ENCODE data around the gene KLK11.

The KLK11 gene, protein sequence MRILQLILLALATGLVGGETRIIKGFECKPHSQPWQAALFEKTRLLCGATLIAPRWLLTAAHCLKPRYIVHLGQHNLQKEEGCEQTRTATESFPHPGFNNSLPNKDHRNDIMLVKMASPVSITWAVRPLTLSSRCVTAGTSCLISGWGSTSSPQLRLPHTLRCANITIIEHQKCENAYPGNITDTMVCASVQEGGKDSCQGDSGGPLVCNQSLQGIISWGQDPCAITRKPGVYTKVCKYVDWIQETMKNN

DNA sequence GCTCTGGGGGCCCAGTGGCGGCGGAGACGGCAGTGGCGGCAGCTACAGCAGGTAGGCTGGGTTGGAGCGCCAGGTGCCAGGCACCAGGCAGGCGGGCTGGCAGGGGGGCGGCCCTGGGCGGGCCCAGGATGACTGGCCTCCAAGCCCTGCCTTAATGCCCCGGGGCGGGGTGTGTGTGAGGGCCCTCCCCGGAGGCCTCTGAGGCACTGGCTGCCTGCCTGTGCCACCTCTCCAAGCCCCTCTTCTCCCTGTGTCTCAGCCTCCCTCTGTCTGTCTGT is at the start of gene KLK11:
Gene KLK11 (minus strand): TSS at position 63 of the 278 bp plus-strand sequence. CDS start 985 bp downstream, outside the sequence.
- DNase-seq (ENCODE audit: low read depth): no peak

DNA sequence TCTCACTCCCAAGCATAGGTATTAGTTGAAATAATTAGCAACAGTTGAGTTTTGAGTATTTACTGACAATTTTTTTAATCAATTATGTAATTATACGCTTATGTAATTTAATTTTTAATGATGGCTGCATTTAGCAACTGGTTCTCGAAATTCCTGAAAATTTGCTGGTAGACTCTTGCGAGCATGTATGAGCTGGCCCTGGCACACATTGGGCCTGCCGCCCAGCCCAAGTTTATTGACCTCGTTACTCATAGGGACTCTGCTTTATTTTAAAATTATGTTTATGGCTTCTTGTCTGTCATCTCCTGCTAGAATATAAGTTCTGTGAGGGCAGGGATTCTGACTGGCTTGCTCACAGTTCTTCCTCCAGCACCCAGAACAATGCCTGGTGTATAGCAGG is 49.6 kb upstream of the KLK11 start:
- no peak for DNase-seq (ENCODE audit: low read depth)

DNA sequence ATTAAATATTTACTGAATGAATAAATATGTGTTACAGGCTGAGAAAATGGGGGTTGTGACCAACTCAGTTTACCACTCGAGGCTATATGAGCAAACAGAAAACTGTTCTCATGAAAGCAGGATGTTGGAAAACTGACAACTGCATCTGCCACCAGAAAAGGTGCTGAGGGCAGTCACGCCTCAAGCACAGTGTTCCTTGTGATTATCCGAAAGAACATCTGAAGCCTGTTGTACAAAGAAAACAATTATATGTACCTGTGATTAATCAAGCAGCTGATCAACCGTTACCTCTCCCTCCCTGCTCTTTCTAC is 44.6 kb upstream of the KLK11 start:
- DNase-seq (ENCODE audit: low read depth): no peak

DNA sequence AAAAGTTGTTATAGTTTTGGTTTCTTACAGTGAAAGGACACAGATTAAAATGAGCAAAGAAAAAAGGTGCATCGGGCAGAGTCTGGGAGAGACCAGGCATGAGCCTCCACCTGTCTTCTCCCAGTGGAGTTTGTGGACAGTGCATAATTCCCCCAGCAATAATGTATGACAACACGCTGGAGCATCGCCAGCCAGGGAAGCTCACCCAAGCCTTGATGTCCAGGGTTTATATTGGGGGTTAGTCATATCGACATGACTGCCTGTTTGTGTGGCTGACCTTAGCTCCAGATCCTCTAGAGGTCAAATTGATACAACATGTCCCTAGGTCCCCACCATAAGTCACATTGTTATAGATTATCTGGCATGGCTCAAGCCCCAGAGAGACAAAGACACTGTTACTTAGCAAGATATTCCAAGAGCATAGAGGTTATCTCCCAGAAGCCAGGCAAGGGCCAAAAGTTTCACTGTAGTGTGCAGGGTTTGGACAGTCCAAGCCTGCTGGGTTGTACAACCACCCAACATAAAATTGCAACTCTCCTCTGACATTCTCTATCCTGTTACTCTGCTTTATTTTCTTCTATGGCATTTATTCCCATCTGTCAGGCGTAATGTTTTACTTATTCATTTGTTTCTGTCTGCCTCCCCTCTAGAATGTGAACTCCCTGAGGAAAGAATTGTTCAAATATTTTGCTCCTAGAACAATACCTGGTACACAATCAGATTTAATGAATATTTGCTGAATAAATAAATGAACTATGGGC is 44.1 kb upstream of the KLK11 start:
- no peak for DNase-seq (ENCODE audit: low read depth)

DNA sequence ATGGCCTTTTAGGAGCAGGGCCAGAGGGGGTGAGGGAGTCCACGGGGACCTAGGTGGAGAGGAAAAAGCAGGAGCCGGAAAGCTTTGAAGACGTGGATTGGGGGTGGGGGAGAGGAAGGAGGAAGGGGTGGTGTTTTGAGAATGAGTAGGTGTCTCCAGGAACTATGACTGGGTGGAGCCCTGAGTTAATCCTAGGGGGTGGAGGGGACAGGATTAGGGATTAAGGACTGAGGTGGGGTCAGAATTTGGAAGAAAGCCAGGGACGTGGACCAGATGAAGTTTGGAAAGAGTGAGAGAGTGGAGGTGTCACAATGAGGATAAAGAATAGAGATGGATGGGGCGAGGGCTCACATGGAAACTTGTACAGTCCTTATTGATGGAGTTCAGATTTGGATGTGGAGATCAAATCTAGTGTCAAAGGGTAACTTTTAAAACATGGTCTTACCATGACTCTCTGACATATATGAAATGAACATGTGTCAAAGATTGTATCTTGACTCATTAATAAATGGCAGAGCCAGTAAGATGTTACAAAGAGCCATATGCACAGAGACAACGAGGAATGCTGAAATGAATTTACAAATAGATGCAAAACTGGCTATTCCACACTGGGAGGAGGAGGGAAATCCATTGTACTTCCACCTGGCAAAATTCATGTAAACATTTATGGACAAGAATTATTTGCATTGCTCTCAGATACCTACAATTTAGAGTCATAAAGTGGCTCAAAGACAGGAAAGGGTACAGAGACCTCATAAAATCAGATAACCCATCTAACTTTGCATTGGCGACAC is 40.2 kb upstream of the KLK11 start:
- no peak for DNase-seq (ENCODE audit: low read depth)

DNA sequence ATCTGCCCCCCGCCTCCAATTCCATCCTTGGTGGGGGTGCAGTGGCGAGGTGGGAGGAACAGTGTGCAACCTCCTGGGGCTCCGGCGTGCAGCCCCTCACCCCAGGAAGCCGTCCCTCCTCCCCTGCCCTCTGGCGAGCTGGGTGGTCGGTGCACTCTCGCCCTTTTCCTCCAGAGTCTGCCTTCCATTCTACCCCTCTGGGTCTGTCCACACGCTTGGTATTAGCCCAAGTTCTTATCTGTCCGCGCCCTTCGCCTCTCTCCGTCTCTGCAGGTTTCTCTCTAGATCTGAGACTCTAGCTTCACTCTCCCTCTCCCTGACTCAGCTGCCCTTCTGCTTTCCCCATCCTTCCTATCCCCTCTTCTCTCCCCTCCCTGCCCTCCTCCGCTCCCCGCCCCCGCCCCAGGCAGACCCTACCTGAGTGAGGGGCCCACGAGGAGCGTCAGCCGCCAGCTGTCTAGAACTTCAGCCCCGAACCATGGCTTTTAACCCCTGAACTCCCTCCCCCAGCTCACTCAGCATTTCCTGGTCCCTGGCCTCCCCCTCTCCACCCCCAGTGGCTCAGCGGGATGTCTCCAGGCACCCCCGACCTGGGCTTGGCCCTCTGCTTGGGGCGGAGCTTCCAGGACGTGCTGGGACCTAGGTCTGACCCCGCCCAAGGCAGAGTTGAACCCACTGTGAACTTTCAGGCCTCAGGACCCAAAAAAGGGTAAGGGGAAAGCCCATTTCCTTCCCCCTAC is 39.0 kb upstream of the KLK11 start:
- DNase-seq (ENCODE audit: low read depth): no peak

DNA sequence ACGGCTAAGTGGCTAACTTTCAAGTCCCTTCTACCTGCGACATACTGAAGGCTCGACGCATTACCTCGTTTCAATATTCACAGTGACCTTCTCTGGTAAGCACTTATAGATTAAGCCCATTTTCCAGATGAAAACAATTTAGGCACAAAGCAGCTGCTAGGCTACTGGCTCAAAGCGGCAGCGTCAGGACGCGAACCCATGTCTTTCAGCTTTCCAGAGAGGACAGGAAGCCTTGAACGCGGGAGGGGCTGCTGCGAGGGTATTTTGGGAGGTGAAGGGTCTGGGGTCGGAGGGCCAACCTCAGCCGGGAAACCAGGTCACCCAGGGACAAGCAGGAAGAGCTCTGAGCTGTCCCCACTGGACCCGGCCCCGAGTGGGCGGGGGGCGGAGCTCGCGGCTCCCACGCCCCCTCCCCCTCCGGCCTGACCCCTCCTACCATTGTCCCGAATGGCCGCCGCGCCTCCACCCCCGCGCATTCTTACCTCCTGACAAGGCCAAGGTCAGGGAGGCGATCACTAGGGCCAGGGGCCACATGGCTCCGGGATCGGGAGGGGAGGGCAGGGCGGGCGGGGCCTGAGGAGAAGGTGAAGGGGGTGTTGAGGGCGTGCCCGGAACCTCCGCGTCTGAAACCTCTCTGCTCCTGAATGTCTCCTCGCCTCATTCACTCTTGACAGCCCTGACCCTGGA is 38.3 kb upstream of the KLK11 start, which contains the start of gene KLK13:
Gene KLK13 (minus strand): TSS at position 559 of the 687 bp plus-strand sequence. CDS start 25 bp downstream, at position 534.
- DNase-seq (ENCODE audit: low read depth): no peak

DNA sequence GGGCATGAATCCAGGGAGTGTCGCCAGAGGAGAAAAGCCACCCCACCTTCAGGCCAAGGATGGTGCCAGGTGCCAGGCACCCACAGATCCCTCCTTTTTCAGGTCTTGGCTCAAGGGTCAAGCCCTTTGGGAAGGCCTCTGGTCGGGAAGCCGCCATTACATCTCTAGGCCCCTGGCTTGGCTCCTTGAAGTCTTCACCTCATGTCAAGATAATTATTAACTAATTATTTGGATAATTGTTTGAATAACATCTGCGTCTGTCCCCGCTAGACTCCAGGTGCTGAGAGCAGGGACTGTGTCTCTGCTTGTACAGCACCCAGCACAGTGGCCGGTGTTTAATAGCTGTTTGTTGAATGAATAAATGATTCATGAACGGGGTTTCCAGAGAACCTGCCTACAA is 37.2 kb upstream of the KLK11 start:
- DNase-seq (ENCODE audit: low read depth): no peak

DNA sequence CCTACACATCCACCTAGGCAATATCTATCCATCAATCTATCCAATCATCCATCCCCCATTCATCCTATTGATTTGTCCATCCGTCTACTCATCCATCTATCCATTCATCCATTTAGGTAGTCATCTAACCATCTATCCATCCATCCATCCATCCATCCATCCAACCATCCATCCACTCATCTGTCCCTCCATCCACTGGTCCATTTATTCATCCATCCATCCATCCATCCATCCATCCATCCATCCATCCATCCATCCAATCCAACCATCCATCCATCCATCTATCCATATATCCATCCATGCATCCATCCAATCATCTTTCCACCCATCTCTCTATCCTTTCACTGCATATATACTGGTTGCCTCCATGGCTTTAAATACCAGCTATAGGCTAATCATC is 34.6 kb upstream of the KLK11 start:
- DNase-seq (ENCODE audit: low read depth): no peak

DNA sequence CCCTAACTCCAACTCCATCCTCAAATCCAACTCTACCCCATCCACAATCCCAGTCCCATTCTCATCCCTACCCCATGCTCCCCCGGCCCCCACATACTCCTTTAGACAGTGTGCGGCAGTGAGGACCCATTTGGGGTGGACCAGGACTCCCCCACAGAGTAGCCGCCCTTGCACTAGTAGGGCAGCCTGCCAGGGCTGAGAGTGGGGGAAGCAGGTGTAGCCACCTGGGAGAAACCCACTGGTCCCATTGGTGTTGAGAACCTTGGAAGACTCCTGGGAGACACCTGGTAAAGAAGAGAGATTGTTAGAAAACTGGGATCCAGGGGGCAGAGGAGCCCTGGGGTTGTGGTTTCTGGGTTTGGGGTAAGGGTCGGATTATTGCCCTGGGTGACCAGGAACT is 33.9 kb upstream of the KLK11 start:
- DNase-seq (ENCODE audit: low read depth): no peak

DNA sequence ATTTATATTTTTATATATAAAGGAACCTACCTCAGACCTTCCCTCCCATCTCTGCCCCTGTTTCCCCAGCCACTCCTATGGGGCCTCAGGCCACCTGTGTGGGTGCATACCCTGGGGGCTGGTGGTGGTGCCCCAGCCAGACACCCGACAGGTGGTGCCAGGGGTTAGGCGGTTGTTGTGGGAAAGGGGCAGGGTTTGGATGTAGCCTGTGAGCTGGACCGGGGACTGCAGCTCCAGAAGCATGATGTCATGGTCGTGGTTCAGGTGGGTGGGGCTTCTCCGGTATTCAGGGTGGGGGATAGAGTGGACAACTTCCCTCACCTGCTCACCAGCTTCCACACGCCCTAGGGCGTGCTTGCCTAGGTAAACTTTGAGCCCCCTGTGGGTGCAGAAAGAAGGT is 33.3 kb upstream of the KLK11 start:
- no peak for DNase-seq (ENCODE audit: low read depth)

DNA sequence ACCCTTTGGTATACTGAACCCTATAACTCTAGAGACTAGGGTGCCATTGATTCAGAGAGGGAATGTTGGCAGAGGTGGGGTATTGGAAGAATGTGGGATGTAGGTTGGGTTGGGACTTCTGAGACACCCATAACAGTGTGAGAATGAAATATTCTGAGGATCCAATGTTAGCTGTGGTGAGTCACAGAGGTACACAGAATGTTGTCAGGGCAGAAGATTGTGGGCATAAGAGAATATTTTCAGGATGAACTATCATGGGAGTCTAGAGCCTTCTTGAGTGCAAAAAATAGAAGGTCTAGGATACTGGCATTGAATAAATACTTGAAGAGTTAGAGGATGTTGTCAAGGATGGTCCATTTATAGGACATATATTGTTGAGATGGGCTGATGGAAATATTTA is 29.4 kb upstream of the KLK11 start:
- DNase-seq (ENCODE audit: low read depth): no peak

DNA sequence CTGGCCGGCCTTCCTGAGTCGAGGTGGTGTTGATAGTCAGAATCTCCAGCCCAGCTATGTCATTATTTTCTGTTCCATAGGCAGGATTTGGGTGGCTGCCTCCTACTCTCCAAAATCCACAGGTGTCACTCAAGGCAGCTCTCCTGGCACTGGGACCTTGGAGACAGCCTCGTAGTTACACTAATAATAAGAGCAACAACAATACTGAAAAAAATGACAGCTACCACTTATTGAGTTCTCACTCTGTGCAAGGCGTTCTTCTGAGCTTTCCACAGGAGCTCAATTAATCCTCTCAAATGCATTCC is 20.6 kb upstream of the KLK11 start:
- DNase-seq (ENCODE audit: low read depth): no peak

DNA sequence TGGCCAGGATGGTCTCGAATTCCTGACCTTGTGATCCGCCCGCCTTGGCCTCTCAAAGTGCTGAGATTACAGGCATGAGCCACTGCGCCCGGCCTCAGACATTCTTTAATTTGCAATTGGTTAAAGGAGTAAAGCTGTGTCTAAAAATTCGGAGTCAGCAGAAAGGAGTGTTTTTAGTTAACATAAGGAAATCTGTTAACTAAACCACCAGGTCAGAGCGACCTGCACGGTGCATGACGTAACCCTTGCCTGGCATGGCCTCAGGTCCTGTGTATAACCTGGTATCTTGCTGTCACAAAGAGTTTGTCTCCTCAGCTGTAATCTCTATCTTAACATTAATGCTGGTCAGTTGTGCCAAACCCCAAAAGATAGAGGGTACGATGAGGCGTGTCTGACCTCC is 17.9 kb upstream of the KLK11 start:
- DNase-seq (ENCODE audit: low read depth): no peak

DNA sequence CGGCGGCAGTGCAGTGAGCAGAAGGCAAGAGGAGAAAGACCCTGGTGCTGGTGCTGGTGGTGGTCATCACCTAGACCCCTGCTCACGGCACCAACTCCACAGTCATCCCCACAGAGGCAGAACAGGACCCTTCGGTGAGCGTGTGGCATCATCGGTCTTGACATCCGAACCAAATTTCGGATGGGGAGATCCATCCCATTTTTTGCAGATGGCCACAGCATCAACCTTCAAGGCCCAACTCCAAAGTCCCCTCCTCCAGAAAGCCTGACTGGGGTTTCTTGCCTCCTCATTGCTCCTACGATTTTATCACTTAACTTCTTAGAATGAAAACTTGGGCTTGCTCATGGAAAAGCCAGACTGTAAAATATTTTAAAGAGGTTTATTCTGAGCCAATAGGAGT is 17.1 kb upstream of the KLK11 start:
- DNase-seq (ENCODE audit: low read depth): no peak

DNA sequence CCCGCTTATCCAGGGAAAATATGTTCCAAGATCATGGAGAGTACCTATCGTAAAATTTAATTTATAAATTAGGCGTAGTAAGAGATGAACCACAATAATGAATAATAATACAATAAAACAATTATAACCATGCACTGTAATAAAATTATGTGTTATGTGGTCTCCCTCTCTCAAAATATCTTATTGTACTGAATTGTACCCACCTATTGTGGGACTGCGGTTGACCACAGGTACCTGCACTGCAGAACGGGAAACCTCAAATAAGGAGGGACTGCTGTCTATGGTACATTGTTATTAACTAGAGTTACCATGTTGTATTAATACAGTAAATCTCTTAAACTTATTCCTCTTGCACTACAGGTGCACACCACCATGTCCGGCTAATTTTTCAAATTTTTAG is 13.7 kb upstream of the KLK11 start:
- DNase-seq (ENCODE audit: low read depth): no peak

DNA sequence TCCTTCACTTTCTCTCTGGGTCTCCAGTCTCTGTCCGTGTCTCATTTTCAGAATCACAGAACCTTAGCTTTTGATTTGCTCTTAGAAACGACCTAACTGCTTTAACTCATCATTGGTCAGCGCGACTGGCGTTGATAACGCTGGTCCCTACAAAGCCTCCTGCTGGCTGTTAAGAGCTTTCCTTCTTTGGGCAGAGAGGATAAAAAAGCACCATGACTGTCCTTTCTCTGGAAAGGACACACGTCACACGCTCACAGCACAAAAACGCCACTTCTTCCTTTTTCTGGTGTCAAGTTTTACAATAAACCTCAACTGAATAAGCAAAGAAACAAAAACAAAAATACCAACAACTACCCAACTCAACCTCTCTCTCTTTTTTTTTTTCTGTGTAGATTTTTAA is 10.1 kb upstream of the KLK11 start:
- DNase-seq (ENCODE audit: low read depth): no peak

DNA sequence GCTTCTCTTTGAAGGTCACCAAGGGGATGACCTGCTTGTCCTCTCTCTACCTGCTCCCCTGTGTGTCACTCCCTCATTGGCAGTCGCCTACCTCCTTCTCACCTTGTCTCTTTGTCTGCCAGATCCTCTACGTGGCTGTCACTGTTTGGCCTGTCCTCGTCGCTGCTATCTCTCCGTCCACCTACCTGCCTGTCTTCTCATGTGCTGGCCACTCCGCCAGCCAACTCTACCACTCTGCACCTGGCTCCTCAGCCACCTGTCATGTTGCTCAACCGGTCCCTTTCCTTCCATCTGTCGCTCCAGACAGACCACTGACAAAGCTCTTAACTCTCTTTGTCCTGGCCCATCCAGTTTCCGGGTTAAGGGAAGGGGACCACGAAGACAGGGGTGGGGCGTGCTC is 8.3 kb upstream of the KLK11 start, which contains the start of gene KLK12:
Gene KLK12 (minus strand): TSS at position 299 of the 400 bp plus-strand sequence. CDS start 381 bp downstream, outside the sequence.
- no peak for DNase-seq (ENCODE audit: low read depth)

DNA sequence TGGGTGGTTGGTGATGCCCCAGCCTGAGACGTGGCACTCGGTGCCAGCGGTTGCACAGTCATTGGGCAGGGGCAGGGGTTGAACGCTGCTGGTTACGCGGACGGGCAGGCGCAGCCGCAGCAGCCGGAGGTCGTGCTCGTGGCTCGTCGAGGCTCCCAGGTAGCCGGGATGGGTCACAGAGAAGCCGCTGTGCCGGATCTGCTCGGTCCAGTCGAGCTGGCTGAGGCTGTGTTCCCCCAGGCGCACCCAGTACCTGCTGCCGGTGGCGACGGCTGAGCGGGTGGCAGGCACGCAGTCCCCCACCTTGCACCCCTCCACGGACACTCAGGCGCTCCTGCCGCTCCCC is 5.4 kb upstream of the KLK11 start:
- no peak for DNase-seq (ENCODE audit: low read depth)

DNA sequence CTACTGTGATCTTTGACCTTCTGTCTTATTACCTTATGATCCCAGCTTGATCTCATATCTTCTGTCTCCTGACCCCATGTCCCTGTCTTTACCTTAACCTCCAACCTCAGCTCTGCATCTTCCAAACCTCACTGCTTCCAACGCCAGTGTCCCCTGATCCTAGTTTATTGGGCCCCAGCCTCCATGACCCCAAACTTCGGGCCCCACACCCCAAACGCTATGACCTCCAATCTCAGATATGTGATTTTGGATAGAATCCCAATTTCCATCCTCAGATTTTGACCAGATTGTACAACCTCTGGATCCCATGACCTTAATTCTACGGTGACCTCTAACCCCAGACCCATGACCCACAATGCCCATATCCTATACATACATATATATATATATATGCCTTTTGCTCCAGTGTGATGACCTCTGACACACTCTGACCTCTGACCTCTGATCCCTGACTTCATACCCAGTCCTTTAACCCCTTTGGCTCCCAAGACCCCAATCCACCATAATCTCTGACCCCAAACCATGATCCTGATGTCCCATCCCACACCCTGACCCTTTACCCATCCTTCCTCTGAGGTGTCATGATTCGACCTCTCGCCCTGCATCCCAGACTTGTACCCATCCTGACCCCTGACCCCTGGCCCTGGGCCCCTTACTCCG is 4.9 kb upstream of the KLK11 start:
- DNase-seq (ENCODE audit: low read depth): no peak

DNA sequence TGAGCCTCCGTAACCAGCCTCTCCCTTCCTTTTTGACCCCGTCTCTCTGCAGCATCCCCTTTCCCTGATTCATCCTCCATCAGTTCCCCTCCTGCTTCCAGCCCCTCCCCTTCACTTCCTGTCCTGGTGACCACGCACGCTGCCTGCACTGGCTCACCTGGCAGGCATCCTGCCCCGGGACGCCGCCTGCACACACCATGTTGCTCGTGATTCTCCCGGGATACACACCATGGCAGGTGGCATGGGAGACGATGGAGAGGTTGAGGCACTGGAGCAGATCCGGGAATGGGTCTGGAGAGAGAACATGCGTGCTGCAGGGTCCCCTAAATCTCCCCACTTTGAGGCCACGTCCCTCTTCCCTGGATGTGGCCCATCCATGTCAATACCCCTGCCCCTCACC is 4.2 kb upstream of the KLK11 start:
- DNase-seq (ENCODE audit: low read depth): no peak

DNA sequence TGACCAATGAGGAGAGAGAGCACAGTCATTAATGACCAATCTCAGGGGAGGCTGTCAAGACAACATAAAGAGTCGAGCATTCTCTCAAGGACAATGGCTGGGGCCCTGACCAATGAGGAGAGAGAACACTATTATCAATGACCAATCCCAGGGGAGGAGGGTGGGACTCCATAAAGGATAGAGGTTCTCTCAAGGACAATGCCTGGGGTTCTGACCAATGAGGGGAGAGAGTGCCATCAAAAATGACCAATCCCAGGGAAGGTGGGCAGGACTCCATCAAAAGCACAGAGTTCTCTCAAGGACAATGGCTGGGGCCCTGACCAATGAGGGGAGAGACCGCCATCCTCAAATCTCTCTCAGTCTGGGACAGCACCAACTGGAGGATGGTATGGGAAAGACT is 3.3 kb upstream of the KLK11 start:
- DNase-seq (ENCODE audit: low read depth): no peak

Measured in stimulated activated CD8-positive, alpha-beta memory T cell treated with anti-CD3 and anti-CD28 coated beads, Interleukin-15, amount 100 ng/mL, for 24 hours (primary cell).